ENCODE data around the gene MS4A15.

Gene MS4A15

DNA sequence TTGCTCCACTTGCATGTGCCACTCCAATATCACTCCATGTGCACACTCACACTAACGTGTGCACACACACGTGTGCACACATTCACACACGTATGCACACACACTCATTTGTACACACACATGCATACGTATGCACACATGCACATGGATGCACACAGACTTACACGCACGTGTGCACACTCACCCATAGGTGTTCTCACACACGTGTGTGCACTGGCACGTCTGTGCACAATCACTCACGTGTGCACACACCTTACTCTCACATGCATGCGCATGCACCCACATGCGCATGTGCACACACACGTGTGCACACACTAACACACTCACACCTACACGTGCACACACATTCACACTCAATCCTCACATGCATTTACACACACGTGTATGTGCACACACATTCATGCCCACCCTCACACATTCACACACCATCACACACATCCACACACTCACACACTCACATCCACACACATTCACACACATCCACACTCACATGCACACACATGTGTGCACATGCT is 9.3 kb upstream of the MS4A15 start:
- in situ Hi-C loops (cut with HindIII; ENCODE audit: low pct_ligation_motif_present, low sequenced_read_pairs), result no loop called here
- H3K36me3 ChIP-seq (replicated peaks), result no peaks in the 10 kb centered on the region
- H3K27me3 ChIP-seq (replicated peaks), result no peaks in the 10 kb centered on the region
- TF ChIP-seq, protein P1, sequence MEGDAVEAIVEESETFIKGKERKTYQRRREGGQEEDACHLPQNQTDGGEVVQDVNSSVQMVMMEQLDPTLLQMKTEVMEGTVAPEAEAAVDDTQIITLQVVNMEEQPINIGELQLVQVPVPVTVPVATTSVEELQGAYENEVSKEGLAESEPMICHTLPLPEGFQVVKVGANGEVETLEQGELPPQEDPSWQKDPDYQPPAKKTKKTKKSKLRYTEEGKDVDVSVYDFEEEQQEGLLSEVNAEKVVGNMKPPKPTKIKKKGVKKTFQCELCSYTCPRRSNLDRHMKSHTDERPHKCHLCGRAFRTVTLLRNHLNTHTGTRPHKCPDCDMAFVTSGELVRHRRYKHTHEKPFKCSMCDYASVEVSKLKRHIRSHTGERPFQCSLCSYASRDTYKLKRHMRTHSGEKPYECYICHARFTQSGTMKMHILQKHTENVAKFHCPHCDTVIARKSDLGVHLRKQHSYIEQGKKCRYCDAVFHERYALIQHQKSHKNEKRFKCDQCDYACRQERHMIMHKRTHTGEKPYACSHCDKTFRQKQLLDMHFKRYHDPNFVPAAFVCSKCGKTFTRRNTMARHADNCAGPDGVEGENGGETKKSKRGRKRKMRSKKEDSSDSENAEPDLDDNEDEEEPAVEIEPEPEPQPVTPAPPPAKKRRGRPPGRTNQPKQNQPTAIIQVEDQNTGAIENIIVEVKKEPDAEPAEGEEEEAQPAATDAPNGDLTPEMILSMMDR (IDR thresholded peaks at IDR 0.05; ENCODE audit: low read depth, low read length, missing control alignments), result no peak
- DNase-seq, result no peak
- no peak overlapping the region for H3K4me3 ChIP-seq (ENCODE audit: low read depth, low read length)
- H3K27ac ChIP-seq, result no peak overlapping the region

DNA sequence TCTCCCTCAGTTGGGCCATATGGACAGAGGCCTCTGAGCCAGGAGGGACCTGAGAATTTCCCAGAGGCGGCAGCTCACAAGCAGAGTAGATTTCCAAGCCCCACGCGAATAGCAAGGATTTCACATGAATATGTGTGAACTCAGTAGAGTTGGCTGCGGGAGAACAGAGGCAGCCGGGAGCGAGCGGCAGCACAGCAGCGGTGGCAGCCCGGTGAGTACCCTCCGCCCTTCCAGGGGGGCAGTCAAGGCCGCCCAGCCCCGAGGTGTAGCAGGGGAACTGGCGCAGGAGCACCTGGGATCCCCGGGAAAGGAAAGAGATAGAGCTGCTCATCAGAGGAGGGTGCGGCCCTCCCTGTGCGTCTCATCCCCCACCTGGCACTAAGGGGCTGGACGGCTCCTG is 8.4 kb upstream of the MS4A15 start:
- Histone ChIP-seq H3K27me3 (replicated peaks) (no peaks in the 10 kb centered on the region), H3K36me3 (replicated peaks) (no peaks in the 10 kb centered on the region), H3K4me3 (ENCODE audit: low read depth, low read length) (no peak overlapping the region), H3K27ac (no peak overlapping the region)
- TF ChIP-seq, protein P1 (IDR thresholded peaks at IDR 0.05; ENCODE audit: low read depth, low read length, missing control alignments), result no peak
- in situ Hi-C loops (cut with HindIII; ENCODE audit: low pct_ligation_motif_present, low sequenced_read_pairs), result no loop called here
- no peak for DNase-seq

DNA sequence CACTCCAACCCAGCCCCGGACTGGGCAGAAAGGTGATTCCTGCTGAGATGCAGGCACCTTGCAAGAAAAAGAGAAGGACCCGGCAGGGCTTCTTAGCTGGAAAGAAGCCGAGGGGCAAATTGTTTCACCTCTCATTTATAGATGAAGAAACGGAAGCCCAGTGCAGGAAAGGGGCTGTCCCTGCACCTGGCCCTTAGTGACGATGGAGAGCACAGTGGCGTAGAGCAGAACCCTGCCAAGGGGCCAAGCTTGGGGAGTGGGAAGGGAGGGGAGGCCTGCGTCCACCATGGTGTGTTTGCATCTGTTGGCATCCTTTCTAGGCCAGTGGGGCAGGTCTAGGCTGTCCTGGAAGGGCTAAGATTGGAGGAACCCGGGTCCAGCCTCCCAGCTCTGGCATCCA is 7.8 kb upstream of the MS4A15 start:
- in situ Hi-C loops (cut with HindIII; ENCODE audit: low pct_ligation_motif_present, low sequenced_read_pairs), result no loop called here
- Histone ChIP-seq H3K27ac (no peak overlapping the region), H3K36me3 (replicated peaks) (no peaks in the 10 kb centered on the region), H3K27me3 (replicated peaks) (no peaks in the 10 kb centered on the region), H3K4me3 (ENCODE audit: low read depth, low read length) (no peak overlapping the region)
- TF ChIP-seq, protein P1 (IDR thresholded peaks at IDR 0.05; ENCODE audit: low read depth, low read length, missing control alignments), result no peak
- no peak for DNase-seq

DNA sequence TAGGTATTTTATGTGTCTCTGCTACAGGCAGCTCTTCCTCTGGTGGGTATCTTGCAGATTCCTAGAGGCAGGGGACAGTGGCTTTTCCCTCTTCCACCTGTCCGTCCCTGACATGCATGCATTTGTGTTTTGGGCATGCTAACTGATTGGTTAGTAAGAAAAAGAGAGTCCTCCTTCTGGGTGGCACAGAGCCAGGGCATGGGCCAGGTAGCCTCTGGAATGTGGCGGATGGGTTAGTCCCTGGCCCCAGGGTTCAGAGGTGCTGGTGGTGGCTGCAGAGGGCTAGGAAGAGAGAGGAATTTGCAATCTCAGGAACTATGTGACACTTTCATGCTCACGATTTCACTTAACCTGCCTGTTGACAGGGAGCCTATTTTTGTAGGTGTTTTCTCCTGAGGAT is 5.8 kb upstream of the MS4A15 start:
- Histone ChIP-seq H3K36me3 (replicated peaks) (no peaks in the 10 kb centered on the region), H3K4me3 (ENCODE audit: low read depth, low read length) (no peak overlapping the region), H3K27me3 (replicated peaks) (no peaks in the 10 kb centered on the region), H3K27ac (no peak overlapping the region)
- TF ChIP-seq, protein P1 (IDR thresholded peaks at IDR 0.05; ENCODE audit: low read depth, low read length, missing control alignments), result no peak
- DNase-seq, result no peak
- in situ Hi-C loops (cut with HindIII; ENCODE audit: low pct_ligation_motif_present, low sequenced_read_pairs), result no loop called here

DNA sequence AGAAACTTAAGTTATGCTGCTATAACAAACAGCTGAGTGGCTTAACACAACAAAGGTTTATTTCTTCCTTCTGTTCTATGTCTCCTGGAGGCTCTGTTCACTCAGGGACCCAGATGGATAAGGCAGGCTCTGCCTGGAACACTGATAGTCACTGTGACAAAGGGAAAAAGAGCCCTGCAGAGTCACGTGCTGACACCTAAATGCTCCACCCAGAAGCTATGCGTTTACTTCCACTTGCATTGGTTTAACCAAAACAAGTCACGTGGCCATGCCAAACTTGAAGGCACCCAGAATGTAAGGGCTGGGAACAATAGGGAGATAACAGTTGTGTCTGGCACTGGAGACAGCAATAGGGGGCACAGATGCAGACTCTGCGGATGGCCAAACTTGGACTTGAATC is 3.4 kb upstream of the MS4A15 start:
- in situ Hi-C loops (cut with HindIII; ENCODE audit: low pct_ligation_motif_present, low sequenced_read_pairs), result no loop called here
- no peak for DNase-seq
- Histone ChIP-seq H3K4me3 (ENCODE audit: low read depth, low read length) (no peak overlapping the region), H3K36me3 (replicated peaks) (no peaks in the 10 kb centered on the region), H3K27me3 (replicated peaks) (peaks cover 1% of the 10 kb centered on the region), H3K27ac (no peak overlapping the region)
- TF ChIP-seq, protein P1 (IDR thresholded peaks at IDR 0.05; ENCODE audit: low read depth, low read length, missing control alignments), result no peak

DNA sequence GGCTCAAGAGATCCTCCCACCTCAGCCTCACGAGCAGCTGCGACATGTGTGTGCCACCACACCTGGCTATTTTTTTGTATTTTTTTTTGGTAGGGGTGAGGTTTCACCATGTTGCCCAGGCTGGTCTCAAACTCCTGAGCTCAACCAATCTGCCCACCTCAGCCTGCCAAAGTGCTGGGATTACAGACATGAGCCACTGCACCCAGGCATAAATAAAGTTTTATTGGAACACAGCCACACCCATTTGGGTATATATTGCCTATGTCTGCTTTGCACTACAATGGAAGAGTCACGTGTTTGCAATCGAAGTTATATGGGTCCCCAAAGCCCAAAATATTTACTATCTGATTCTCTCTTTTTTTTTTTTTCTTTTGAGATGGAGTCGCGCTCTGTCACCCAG is 1.8 kb upstream of the MS4A15 start:
- in situ Hi-C loops (cut with HindIII; ENCODE audit: low pct_ligation_motif_present, low sequenced_read_pairs), result no loop called here
- TF ChIP-seq, protein P1 (IDR thresholded peaks at IDR 0.05; ENCODE audit: low read depth, low read length, missing control alignments), result no peak

More for the DNA sequence above, 1.8 kb upstream of the MS4A15 start:
- H3K4me3 ChIP-seq (ENCODE audit: low read depth, low read length), result no peak overlapping the region
- no peaks in the 10 kb centered on the region for H3K36me3 ChIP-seq (replicated peaks)
- no peak for DNase-seq
- H3K27me3 ChIP-seq (replicated peaks), result peaks cover 2% of the 10 kb centered on the region
- H3K27ac ChIP-seq, result no peak overlapping the region

Measured in brain microvascular endothelial cell (primary cell).